ENCODE results near the gene PSME1. TPM values are rescaled to one million over a fixed set of nuclear protein-coding genes. Genes with fewer than 3 reads are reported as not detected.

Gene PSME1
- total and polyA plus RNA-seq, 2 donors (not counting 3 experiments of a cell fraction or from before 2014, with no cell fraction given), result 98.1 to 135 TPM

- BruUV-seq (replicated peaks), result TSS peak; percentile 18
- Histone ChIP-seq H3K9ac (replicated peaks; ENCODE audit: extremely low read depth, insufficient read depth, low read length) (peak overlapping the region; percentile 42), H3K36me3 (ENCODE audit: control insufficient read depth in 2 of 2, extremely low read depth in 1 of 2, insufficient read depth in 2 of 2, low read length in 2 of 2) (peaks cover 0 to 33% of the 10 kb centered on the region in 2 experiments), H3K9me1 (replicated peaks; ENCODE audit: control insufficient read depth, extremely low read depth, insufficient read depth, low read length) (no peaks in the 10 kb centered on the region), H3K27me3 (ENCODE audit: control insufficient read depth in 2 of 2, insufficient read depth in 2 of 2, low read length in 2 of 2) (no peaks in the 10 kb centered on the region), H3K79me2 (ENCODE audit: control insufficient read depth, insufficient read depth, low read length) (peaks cover 11% of the 10 kb centered on the region), H3K9me3 (replicated peaks; ENCODE audit: control insufficient read depth, insufficient read depth, low read length) (no peaks in the 10 kb centered on the region), H4K20me1 (replicated peaks; ENCODE audit: control insufficient read depth, extremely low read depth, insufficient read depth, low read length) (no peaks in the 10 kb centered on the region), H3K4me1 (ENCODE audit: control insufficient read depth, extremely low read depth, insufficient read depth, low read length) (peaks cover 6% of the 10 kb centered on the region), H2AFZ (ENCODE audit: low read depth, low read length) (no peak overlapping the region), H3K4me2 (ENCODE audit: insufficient read depth, low read length) (peak overlapping the region; percentile 75), H3K4me3 (replicated peaks in 1 of 3; ENCODE audit: insufficient read depth in 1 of 3, low read depth in 1 of 3, low read length in 3 of 3) (peak overlapping the region in 1 of 3 experiments; percentile 37), H3K27ac (ENCODE audit: insufficient read depth, low read depth, low read length) (no peak overlapping the region)
- ChIA-PET CTCF (interaction anchor here (1.1 kb wide), 1 partner anchor 129 kb away, joined by 3 read pairs; no protein-coding TSS in a partner anchor), POLR2A (interaction anchor here (1.0 to 1.8 kb wide), 2 partner anchors 8 to 25 kb away, joined by 3 read pairs; partner anchors contain the start of gene TM9SF1)
- FAIRE-seq (no peak), DNase-seq (ENCODE audit: low read depth, low spot score) (no peak)
- dilution Hi-C loops (cut with MboI; ENCODE audit: extremely low pct_ligation_motif_present, low sequenced_read_pairs), result no loop called here
- TF ChIP-seq MAX (IDR thresholded peaks at IDR 0.05; ENCODE audit: insufficient read depth, insufficient read length), result no peak
- intact Hi-C loops (cut with micrococcal nuclease), result no loop called here
Observed at GRCh38 chr14:24187539-24187915, 51.5 kb downstream of the PSME1 start.

Small RNAs within 50 kb of the gene (microRNA-seq; reads per million reads assigned to microRNA genes)
- gene MIR7703 (ENCODE audit: borderline number of aligned reads, borderline replicate concordance), result not detected

Small RNAs within 50 kb of the gene (small RNA-seq; reads per million reads assigned to genes)
- gene IPO4 (ENCODE audit: insufficient read depth, insufficient read length, low read depth, low replicate concordance) (not detected), gene IRF9 (ENCODE audit: insufficient read depth, insufficient read length, low read depth, low replicate concordance) (not detected), gene RNA5SP383 (ENCODE audit: insufficient read depth, insufficient read length, low read depth, low replicate concordance) (not detected)

Other genes with a start within 250 kb of the PSME1 start
Only the 30 nearest of the 31 such genes appear.
- 19.2 and 24.4 TPM in 2 replicates for gene DHRS4, start 182.4 kb upstream of the PSME1 start, total RNA-seq
- gene DHRS4, start 182.4 kb upstream of the PSME1 start, polyA plus RNA-seq, result 24.9 and 32.0 TPM in 2 replicates
- 18.5 and 20.7 TPM in 2 replicates for gene DHRS4L2, start 147.3 kb upstream of the PSME1 start, total RNA-seq
- 18.2 and 21.9 TPM in 2 replicates for gene DHRS4L2, start 147.3 kb upstream of the PSME1 start, polyA plus RNA-seq
- not detected in 2 replicates for gene CARMIL3, start 84.2 kb upstream of the PSME1 start, total RNA-seq
- 0.03 and 0.08 TPM in 2 replicates for gene CARMIL3, start 84.2 kb upstream of the PSME1 start, polyA plus RNA-seq
- not detected in 2 replicates for gene CPNE6, start 64.6 kb upstream of the PSME1 start, total RNA-seq
- gene CPNE6, start 64.6 kb upstream of the PSME1 start, polyA plus RNA-seq, result not detected in 2 replicates
- gene PCK2, start 41.9 kb upstream of the PSME1 start, total RNA-seq, result 24.5 and 25.1 TPM in 2 replicates
- 23.5 and 26.4 TPM in 2 replicates for gene PCK2, start 41.9 kb upstream of the PSME1 start, polyA plus RNA-seq
- 32.1 and 38.5 TPM in 2 replicates for gene DCAF11, start 21.4 kb upstream of the PSME1 start, total RNA-seq
- gene DCAF11, start 21.4 kb upstream of the PSME1 start, polyA plus RNA-seq, result 33.8 and 37.3 TPM in 2 replicates
- gene NRL, start 21.2 kb upstream of the PSME1 start, total RNA-seq, result 0.62 and 0.71 TPM in 2 replicates
- 1.1 and 1.9 TPM in 2 replicates for gene NRL, start 21.2 kb upstream of the PSME1 start, polyA plus RNA-seq
- gene FITM1, start 5.5 kb upstream of the PSME1 start, total RNA-seq, result not detected in 2 replicates
- 0.54 and 0.81 TPM in 2 replicates for gene FITM1, start 5.5 kb upstream of the PSME1 start, polyA plus RNA-seq
- gene EMC9, start 5.4 kb downstream of the PSME1 start, total RNA-seq, result 19.0 and 21.8 TPM in 2 replicates
- gene EMC9, start 5.4 kb downstream of the PSME1 start, polyA plus RNA-seq, result 31.8 and 38.0 TPM in 2 replicates
- gene PSME2, start 10.4 kb downstream of the PSME1 start, total RNA-seq, result 107 and 126 TPM in 2 replicates
- 66.5 and 69.8 TPM in 2 replicates for gene PSME2, start 10.4 kb downstream of the PSME1 start, polyA plus RNA-seq
- gene RNF31, start 11.3 kb downstream of the PSME1 start, total RNA-seq, result 66.5 and 69.7 TPM in 2 replicates
- 32.3 TPM in 2 replicates for gene RNF31, start 11.3 kb downstream of the PSME1 start, polyA plus RNA-seq
- 33.2 and 46.1 TPM in 2 replicates for gene IRF9, start 25.1 kb downstream of the PSME1 start, total RNA-seq
- 44.6 and 55.3 TPM in 2 replicates for gene IRF9, start 25.1 kb downstream of the PSME1 start, polyA plus RNA-seq
- 29.6 and 33.6 TPM in 2 replicates for gene REC8, start 35.9 kb downstream of the PSME1 start, total RNA-seq
- gene REC8, start 35.9 kb downstream of the PSME1 start, polyA plus RNA-seq, result 8.7 and 12.5 TPM in 2 replicates
- gene IPO4, start 52.6 kb downstream of the PSME1 start, total RNA-seq, result 52.6 and 66.5 TPM in 2 replicates
- gene IPO4, start 52.6 kb downstream of the PSME1 start, polyA plus RNA-seq, result 24.6 and 27.6 TPM in 2 replicates
- 58.5 and 60.7 TPM in 2 replicates for gene TM9SF1, start 59.2 kb downstream of the PSME1 start, total RNA-seq
- gene TM9SF1, start 59.2 kb downstream of the PSME1 start, polyA plus RNA-seq, result 64.4 and 71.5 TPM in 2 replicates
- gene TSSK4, start 69.5 kb downstream of the PSME1 start, total RNA-seq, result 0.42 and 0.74 TPM in 2 replicates
- gene TSSK4, start 69.5 kb downstream of the PSME1 start, polyA plus RNA-seq, result 0.10 TPM in 1 of 2 replicates, not detected in the other
- 39.7 and 40.9 TPM in 2 replicates for gene CHMP4A, start 77.3 kb downstream of the PSME1 start, total RNA-seq
- gene CHMP4A, start 77.3 kb downstream of the PSME1 start, polyA plus RNA-seq, result 32.6 and 46.4 TPM in 2 replicates
- 8.1 and 9.9 TPM in 2 replicates for gene MDP1, start 79.9 kb downstream of the PSME1 start, total RNA-seq
- 21.4 and 22.7 TPM in 2 replicates for gene MDP1, start 79.9 kb downstream of the PSME1 start, polyA plus RNA-seq
- 243 and 261 TPM in 2 replicates for gene NEDD8, start 96.2 kb downstream of the PSME1 start, total RNA-seq
- gene NEDD8, start 96.2 kb downstream of the PSME1 start, polyA plus RNA-seq, result 316 and 329 TPM in 2 replicates
- gene GMPR2, start 96.7 kb downstream of the PSME1 start, total RNA-seq, result 58.1 and 62.4 TPM in 2 replicates
- 50.0 and 61.8 TPM in 2 replicates for gene GMPR2, start 96.7 kb downstream of the PSME1 start, polyA plus RNA-seq
- 53.7 and 58.5 TPM in 2 replicates for gene TINF2, start 106.4 kb downstream of the PSME1 start, total RNA-seq
- 34.4 and 44.2 TPM in 2 replicates for gene TINF2, start 106.4 kb downstream of the PSME1 start, polyA plus RNA-seq
- gene TGM1, start 127.0 kb downstream of the PSME1 start, total RNA-seq, result 3.4 and 3.9 TPM in 2 replicates
- gene TGM1, start 127.0 kb downstream of the PSME1 start, polyA plus RNA-seq, result 1.0 and 2.1 TPM in 2 replicates
- 29.3 and 29.5 TPM in 2 replicates for gene RABGGTA, start 135.4 kb downstream of the PSME1 start, total RNA-seq
- 80.1 and 102 TPM in 2 replicates for gene RABGGTA, start 135.4 kb downstream of the PSME1 start, polyA plus RNA-seq
- gene DHRS1, start 163.6 kb downstream of the PSME1 start, total RNA-seq, result 18.0 and 20.0 TPM in 2 replicates
- gene DHRS1, start 163.6 kb downstream of the PSME1 start, polyA plus RNA-seq, result 69.5 and 70.2 TPM in 2 replicates
- gene NOP9, start 163.7 kb downstream of the PSME1 start, total RNA-seq, result 30.9 and 31.0 TPM in 2 replicates
- gene NOP9, start 163.7 kb downstream of the PSME1 start, polyA plus RNA-seq, result 16.2 and 16.3 TPM in 2 replicates
- gene CIDEB, start 171.8 kb downstream of the PSME1 start, total RNA-seq, result 4.6 and 5.2 TPM in 2 replicates
- gene CIDEB, start 171.8 kb downstream of the PSME1 start, polyA plus RNA-seq, result 7.2 and 14.9 TPM in 2 replicates
- gene LTB4R2, start 173.9 kb downstream of the PSME1 start, total RNA-seq, result 9.1 and 13.1 TPM in 2 replicates
- 5.5 and 7.6 TPM in 2 replicates for gene LTB4R2, start 173.9 kb downstream of the PSME1 start, polyA plus RNA-seq
- 6.2 and 10.5 TPM in 2 replicates for gene LTB4R, start 175.3 kb downstream of the PSME1 start, total RNA-seq
- 9.1 and 11.7 TPM in 2 replicates for gene LTB4R, start 175.3 kb downstream of the PSME1 start, polyA plus RNA-seq
- gene ADCY4, start 198.9 kb downstream of the PSME1 start, total RNA-seq, result 84.0 and 87.0 TPM in 2 replicates
- 81.6 and 101 TPM in 2 replicates for gene ADCY4, start 198.9 kb downstream of the PSME1 start, polyA plus RNA-seq
- gene RIPK3, start 203.8 kb downstream of the PSME1 start, total RNA-seq, result 5.1 and 9.0 TPM in 2 replicates
- 2.4 and 3.1 TPM in 2 replicates for gene RIPK3, start 203.8 kb downstream of the PSME1 start, polyA plus RNA-seq

Measured in endothelial cell of umbilical vein (primary cell).